Spinal cord (tissue), 10 donors: ENCODE results near the gene ETFBKMT. TPM values are rescaled to one million over a fixed set of nuclear protein-coding genes. Genes with fewer than 3 reads are reported as not detected.
"Not testable (repeated sequence)": the region's sequence is repeated elsewhere in the genome, so short reads cannot be mapped to it uniquely, and the experiment has no call there.

ENCODE experiments used
- DNase-seq, 6 donors: peaks; one replicate each; pipeline versions ENCODE4 v3.0.0 to v3.0.0-alpha.2; 2013 to 2015; ENCODE audit warnings: low spot score in 6 of 6, low read depth in 4 of 6
- H3K27ac ChIP-seq: one replicate; pipeline ENCODE4 v1.5.1; 2013; ENCODE audit warnings: low read depth, low read length, control low read depth
- H3K27me3 ChIP-seq: one replicate; pipeline ENCODE4 v1.6.1; 2013; ENCODE audit warnings: low read length; ENCODE audit not compliant: control insufficient read depth, insufficient read depth
- H3K36me3 ChIP-seq: one replicate; pipeline ENCODE4 v1.6.1; 2013; ENCODE audit warnings: low read length; ENCODE audit not compliant: control insufficient read depth, insufficient read depth
- H3K4me1 ChIP-seq: one replicate; pipeline ENCODE4 v1.6.1; 2013; ENCODE audit warnings: low read length; ENCODE audit not compliant: control insufficient read depth, insufficient read depth
- H3K4me3 ChIP-seq: one replicate; pipeline ENCODE4 v1.5.1; 2013; ENCODE audit warnings: low read depth, low read length, control low read depth
- H3K9me3 ChIP-seq: one replicate; pipeline ENCODE4 v1.6.1; 2013; ENCODE audit warnings: low read length; ENCODE audit not compliant: control insufficient read depth, insufficient read depth
- WGBS: methylation state at CpG from one replicate; pipeline ENCODE4 v1.1.5; 2013; ENCODE audit warnings: missing lambda C conversion rate; ENCODE audit not compliant: insufficient coverage; 5-methylcytosine and 5-hydroxymethylcytosine counted together
- polyA plus RNA-seq, 2 donors: library from polyadenylated mRNA; unstranded; fragments of 120-200 nt; gene quantifications; one replicate each; pipeline ENCODE4 v1.2.1, GENCODE V29; 2013; ENCODE audit not compliant: insufficient read length in 2 of 2
- total RNA-seq, 2 donors: library from RNA; depleted of rRNA in 1 of 2; stranded (reverse); fragments of 120-200 nt in 1 of 2; fragments of >200 nt in 1 of 2; gene quantifications; one replicate each; pipeline versions ENCODE4 v1.2.3 to v1.2.4, GENCODE V29; 2013 to 2014
- donor health status: healthy.

The ETFBKMT gene
- total and polyA plus RNA-seq, 4 donors: 3.6 to 5.9 (median 4.6) TPM

DNA sequence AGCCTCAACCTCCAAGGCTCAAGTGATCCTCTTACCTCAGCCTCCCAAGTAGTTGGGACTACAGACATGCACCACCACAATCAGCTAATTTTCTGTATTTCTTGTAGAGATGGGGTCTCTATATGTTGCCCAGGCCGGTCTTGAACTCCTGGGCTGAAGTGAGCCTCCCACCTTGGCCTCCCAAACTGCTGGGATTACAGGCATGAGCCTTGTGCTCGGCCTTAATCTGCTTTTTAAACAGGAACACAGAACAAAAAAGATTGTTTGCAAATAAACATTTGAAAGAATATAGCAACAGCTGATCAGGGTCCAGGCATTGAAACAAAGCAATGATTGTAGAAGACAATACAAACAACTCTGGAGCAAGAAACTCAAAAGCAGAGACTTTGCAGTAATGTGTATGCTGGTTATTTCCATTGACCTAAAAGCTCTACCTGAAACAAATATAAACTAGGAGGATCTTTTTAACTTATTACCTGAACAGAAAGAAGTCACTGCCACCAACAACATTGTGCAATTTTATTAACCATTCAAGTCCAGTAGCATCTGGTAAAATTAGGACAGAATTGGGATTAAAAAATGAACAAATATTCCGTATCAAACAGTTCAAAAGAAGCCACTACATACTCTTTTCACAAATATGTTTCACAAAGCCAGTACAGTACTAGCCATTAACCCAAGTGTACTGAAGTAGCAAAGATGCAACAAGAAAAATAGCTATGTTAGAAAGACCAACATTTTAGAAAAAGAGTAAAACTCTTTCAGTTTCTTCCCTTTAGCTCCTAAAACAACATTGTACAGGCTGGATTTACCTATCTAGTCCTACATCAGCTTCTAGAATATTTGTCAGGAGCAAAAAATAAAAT lies 55.2 kb downstream of the ETFBKMT start:
- Histone ChIP-seq H3K27ac (no peak overlapping the region), H3K4me3 (no peak overlapping the region)
- DNase-seq: no peak

DNA sequence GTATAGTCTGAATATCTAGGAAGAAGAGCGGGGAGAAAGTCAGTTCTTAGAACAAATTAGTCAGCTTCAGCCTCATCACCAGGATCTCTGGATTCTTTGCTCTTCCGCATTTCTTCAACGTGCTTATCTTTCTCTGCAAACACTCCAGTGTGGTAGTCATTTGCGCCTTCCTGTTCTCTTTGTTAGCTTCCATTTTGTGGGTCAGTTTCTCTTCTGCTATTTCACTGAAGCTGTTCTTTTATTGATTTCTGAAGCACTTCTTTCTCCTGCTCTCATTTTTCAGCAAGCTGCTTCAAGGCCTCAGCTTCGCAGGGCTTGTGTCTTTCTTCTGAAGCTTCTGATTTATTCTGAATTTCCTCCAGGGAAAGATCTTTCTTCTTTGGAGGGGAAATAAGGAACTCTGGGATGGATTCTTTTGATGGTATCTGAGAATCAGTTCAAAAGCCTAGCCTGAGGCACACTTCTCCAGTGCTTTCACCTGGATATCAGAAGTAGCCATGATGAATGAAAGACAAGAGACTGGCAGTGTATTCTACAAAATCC lies 55.9 kb downstream of the ETFBKMT start:
- H3K4me1 ChIP-seq: no peaks in the 10 kb centered on the region
- H3K4me3 ChIP-seq: no peak overlapping the region
- no peak for DNase-seq
- peaks cover 5% of the 10 kb centered on the region for H3K36me3 ChIP-seq
- H3K9me3 ChIP-seq: peaks cover 2% of the 10 kb centered on the region
- H3K27ac ChIP-seq: no peak overlapping the region
- no peaks in the 10 kb centered on the region for H3K27me3 ChIP-seq
- WGBS: 84% methylated on average over 4 of the region's 5 CpGs

More for the DNA sequence above, 55.2 kb downstream of the ETFBKMT start:
- WGBS: 100% methylated on average over 1 of the region's 3 CpGs
- H3K36me3 ChIP-seq: peaks cover 5% of the 10 kb centered on the region
- H3K9me3 ChIP-seq: peaks cover 2% of the 10 kb centered on the region
- H3K4me1 ChIP-seq: no peaks in the 10 kb centered on the region
- no peaks in the 10 kb centered on the region for H3K27me3 ChIP-seq

GRCh38 chr12:31716998-31717397 lies 57.5 kb downstream of the ETFBKMT start:
- not testable (repeated sequence) for H3K4me3 ChIP-seq, DNase-seq, H3K4me1 ChIP-seq, H3K9me3 ChIP-seq, H3K27ac ChIP-seq, H3K36me3 ChIP-seq, H3K27me3 ChIP-seq
- 100% methylated on average over 1 of the region's 4 CpGs for WGBS

DNA sequence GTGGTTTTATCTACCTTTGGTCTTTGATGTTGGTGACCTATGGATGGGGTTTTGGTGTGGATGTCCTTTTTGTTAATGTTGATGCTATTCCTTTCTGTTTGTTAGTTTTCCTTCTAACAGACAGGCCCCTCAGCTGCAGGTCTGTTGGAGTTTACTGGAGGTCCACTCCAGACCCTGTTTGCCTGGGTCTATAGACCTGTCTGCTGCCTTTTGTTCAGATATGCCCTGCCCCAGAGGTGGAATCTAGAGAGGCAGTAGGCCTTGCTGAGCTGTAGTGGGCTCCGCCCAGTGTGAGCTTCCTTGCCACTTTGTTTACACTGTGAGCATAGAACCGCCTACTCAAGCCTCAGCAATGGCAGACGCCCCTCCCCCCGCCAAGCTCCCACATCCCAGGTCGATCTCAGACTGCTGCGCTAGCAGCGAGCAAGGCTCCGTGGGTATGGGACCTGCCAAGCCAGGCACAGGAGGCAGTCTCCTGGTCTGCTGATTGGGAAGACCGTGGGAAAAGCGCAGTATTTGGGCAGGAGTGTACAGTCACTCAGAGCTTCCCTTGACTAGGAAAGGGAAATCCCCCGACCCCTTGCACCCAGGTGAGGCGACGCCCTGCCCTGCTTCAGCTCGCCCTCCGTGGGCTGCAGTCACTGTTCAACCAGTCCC lies 59.2 kb downstream of the ETFBKMT start:
- H3K4me1 ChIP-seq, H3K27ac ChIP-seq, H3K27me3 ChIP-seq, H3K4me3 ChIP-seq, H3K9me3 ChIP-seq, H3K36me3 ChIP-seq, DNase-seq: not testable (repeated sequence)
- WGBS: 92% methylated on average over 15 of the region's 15 CpGs

GRCh38 chr12:31722580-31722979 lies 63.1 kb downstream of the ETFBKMT start:
- Histone ChIP-seq H3K27me3 (no peaks in the 10 kb centered on the region), H3K36me3 (peaks cover 5% of the 10 kb centered on the region), H3K27ac (no peak overlapping the region), H3K9me3 (peaks cover 2% of the 10 kb centered on the region), H3K4me1 (peaks cover under 1% of the 10 kb centered on the region), H3K4me3 (no peak overlapping the region)
- no peak for DNase-seq
- no CpG with 5 or more reads among the region's 2 CpGs for WGBS

Other genes with a start within 250 kb of the ETFBKMT start
- gene DENND5B, start 68.6 kb upstream of the ETFBKMT start, total RNA-seq: 10 to 100 TPM; 18.8 to 44.4 TPM
- gene DENND5B, start 68.6 kb upstream of the ETFBKMT start, polyA plus RNA-seq: 10 to 100 TPM; 22.2 to 29.0 TPM
- gene AMN1, start 69.3 kb downstream of the ETFBKMT start, total RNA-seq: 10 to 100 TPM; 22.3 to 43.9 TPM
- gene AMN1, start 69.3 kb downstream of the ETFBKMT start, polyA plus RNA-seq: 10 to 100 TPM; 37.8 to 41.6 TPM